Fibroblast of skin of left quadriceps (primary cell): Measurements from ENCODE around the gene RTKN.

Experiments
- DNase-seq, 2 experiments: peaks; one replicate each; pipeline ENCODE4 v3.0.0-alpha.2; 2013; ENCODE audit warnings: low read depth in 2 of 2

Gene RTKN

GRCh38 chr2:74417763-74418162 lies 24.0 kb downstream of the RTKN start:
- no peak for DNase-seq

GRCh38 chr2:74417197-74417596 lies 24.5 kb downstream of the RTKN start:
- no peak for DNase-seq

- no peak for DNase-seq
Observed at GRCh38 chr2:74416778-74417177, 25.0 kb downstream of the RTKN start.

GRCh38 chr2:74415762-74416395 lies 25.9 kb downstream of the RTKN start:
- no peak for DNase-seq

- DNase-seq = no peak
Observed at GRCh38 chr2:74414881-74415761, 26.6 kb downstream of the RTKN start.

- DNase-seq = no peak
Observed at GRCh38 chr2:74414441-74414840, 27.3 kb downstream of the RTKN start.

GRCh38 chr2:74413001-74413698 lies 28.6 kb downstream of the RTKN start:
- no peak for DNase-seq

GRCh38 chr2:74407682-74408081 lies 34.1 kb downstream of the RTKN start:
- DNase-seq = no peak

GRCh38 chr2:74406035-74406434 lies 35.7 kb downstream of the RTKN start:
- no peak for DNase-seq

- no peak for DNase-seq
Observed at GRCh38 chr2:74401891-74402290, 39.8 kb downstream of the RTKN start.

GRCh38 chr2:74399785-74400184 lies 42.0 kb downstream of the RTKN start:
- DNase-seq = no peak

GRCh38 chr2:74396149-74396548 lies 45.6 kb downstream of the RTKN start:
- no peak for DNase-seq

- no peak for DNase-seq
Observed at GRCh38 chr2:74393525-74393924, 48.2 kb downstream of the RTKN start.

GRCh38 chr2:74392449-74392743 lies 49.3 kb downstream of the RTKN start:
- DNase-seq = no peak

GRCh38 chr2:74391580-74392448 lies 49.9 kb downstream of the RTKN start:
- DNase-seq = peak; percentile 74 to 76

- DNase-seq = no peak
Observed at GRCh38 chr2:74391209-74391579, 50.5 kb downstream of the RTKN start.

GRCh38 chr2:74390606-74391005 lies 51.1 kb downstream of the RTKN start:
- DNase-seq = no peak

GRCh38 chr2:74387346-74387745 lies 54.4 kb downstream of the RTKN start:
- no peak for DNase-seq

GRCh38 chr2:74385396-74385795 lies 56.3 kb downstream of the RTKN start:
- no peak for DNase-seq

GRCh38 chr2:74384051-74384450 lies 57.7 kb downstream of the RTKN start:
- no peak for DNase-seq

- DNase-seq = no peak
Observed at GRCh38 chr2:74383254-74383653, 58.5 kb downstream of the RTKN start.

GRCh38 chr2:74381751-74382150 lies 60.0 kb downstream of the RTKN start:
- no peak for DNase-seq
